Activated CD8-positive, alpha-beta T cell treated with anti-CD3 and anti-CD28 coated beads, Interleukin-2, amount 10 ng/mL, durations not matched to agents 7 days and 5 days (primary cell): Measurements from ENCODE around the gene PAX5. TPM values are rescaled to one million over a fixed set of nuclear protein-coding genes. Genes with fewer than 3 reads are reported as not detected.

Source experiments
- ATAC-seq: fragments of 150-1000 bp; cut with Tn5 transposase; one replicate; pipeline ENCODE4 v1.10.0; 2021; ENCODE audit warnings: moderate library complexity
- CTCF ChIA-PET: fragments of 350-600 bp; sonication (Branson Sonifier 250); formaldehyde crosslinking; loops from one replicate; lab custom pipeline; 2021; ENCODE audit warnings: antibody characterized with exemption; lab: Charles Lee
- POLR2A ChIA-PET: fragments of 350-600 bp; sonication (Branson Sonifier 250); formaldehyde crosslinking; loops from one replicate; lab custom pipeline; 2021; ENCODE audit warnings: antibody characterized with exemption; lab: Charles Lee
- DNase-seq: peaks from one replicate; pipeline ENCODE4 v3.0.0-alpha.2; 2020
- H3K27ac Mint-ChIP-seq: one replicate; pipeline ENCODE4 v1.8.0; 2021; ENCODE audit warnings: mild to moderate bottlenecking, mixed read lengths
- H3K27me3 Mint-ChIP-seq: one replicate; pipeline ENCODE4 v1.8.0; 2021; ENCODE audit warnings: low read depth, mixed read lengths
- H3K36me3 Mint-ChIP-seq: one replicate; pipeline ENCODE4 v1.8.0; 2021; ENCODE audit warnings: low read depth, mixed read lengths
- H3K4me1 Mint-ChIP-seq: one replicate; pipeline ENCODE4 v1.8.0; 2021; ENCODE audit warnings: low read depth, mixed read lengths
- H3K4me3 Mint-ChIP-seq: one replicate; pipeline ENCODE4 v1.8.0; 2021; ENCODE audit warnings: mild to moderate bottlenecking, mixed read lengths
- H3K9me3 Mint-ChIP-seq: one replicate; pipeline ENCODE4 v1.8.0; 2022; ENCODE audit warnings: mixed read lengths; ENCODE audit not compliant: insufficient read depth
- total RNA-seq, 2 experiments: library from RNA; stranded (reverse); gene quantifications; one replicate each; pipeline ENCODE4 v1.2.3, GENCODE V29; 2021

Gene PAX5
- total RNA-seq, 2 experiments from 2014 or later = 0.34 to 0.45 TPM

- Mint-ChIP-seq H3K9me3 (no peaks in the 10 kb centered on the region), H3K27ac (no peak overlapping the region), H3K27me3 (peaks cover 3% of the 10 kb centered on the region), H3K4me3 (no peak overlapping the region), H3K4me1 (no peaks in the 10 kb centered on the region), H3K36me3 (no peaks in the 10 kb centered on the region)
- DNase-seq = no peak
- ChIA-PET CTCF (no interaction called here), POLR2A (no interaction called here)
- ATAC-seq = no peak
Measured at GRCh38 chr9:36802201-36802920, 231.7 kb downstream of the PAX5 start.

- no peak for ATAC-seq
- CTCF ChIA-PET = no interaction called here
- no peaks in the 10 kb centered on the region for H3K9me3 Mint-ChIP-seq
- no peak overlapping the region for H3K27ac Mint-ChIP-seq
- no peaks in the 10 kb centered on the region for H3K4me1 Mint-ChIP-seq
- peaks cover 3% of the 10 kb centered on the region for H3K27me3 Mint-ChIP-seq
- DNase-seq = no peak
- no peaks in the 10 kb centered on the region for H3K36me3 Mint-ChIP-seq
- POLR2A ChIA-PET = no interaction called here
- H3K4me3 Mint-ChIP-seq = no peak overlapping the region
Measured at GRCh38 chr9:36800455-36800854, 233.6 kb downstream of the PAX5 start.

GRCh38 chr9:36798350-36799065 lies 235.6 kb downstream of the PAX5 start:
- ATAC-seq (no peak), DNase-seq (no peak)
- no peak overlapping the region for H3K27ac Mint-ChIP-seq
- ChIA-PET POLR2A (no interaction called here), CTCF (no interaction called here)
- no peaks in the 10 kb centered on the region for H3K36me3 Mint-ChIP-seq
- no peaks in the 10 kb centered on the region for H3K9me3 Mint-ChIP-seq
- peaks cover 3% of the 10 kb centered on the region for H3K27me3 Mint-ChIP-seq
- no peak overlapping the region for H3K4me3 Mint-ChIP-seq
- no peaks in the 10 kb centered on the region for H3K4me1 Mint-ChIP-seq

GRCh38 chr9:36797471-36798220 lies 236.4 kb downstream of the PAX5 start:
- ATAC-seq (no peak), DNase-seq (no peak)
- Mint-ChIP-seq H3K36me3 (no peaks in the 10 kb centered on the region), H3K27me3 (peaks cover 3% of the 10 kb centered on the region), H3K9me3 (peaks cover 8% of the 10 kb centered on the region), H3K4me1 (no peaks in the 10 kb centered on the region), H3K4me3 (no peak overlapping the region), H3K27ac (no peak overlapping the region)
- ChIA-PET POLR2A (no interaction called here), CTCF (no interaction called here)

- ATAC-seq (no peak), DNase-seq (no peak)
- Mint-ChIP-seq H3K36me3 (no peaks in the 10 kb centered on the region), H3K9me3 (peaks cover 8% of the 10 kb centered on the region), H3K27me3 (peaks cover 3% of the 10 kb centered on the region), H3K4me3 (no peak overlapping the region), H3K4me1 (no peaks in the 10 kb centered on the region), H3K27ac (no peak overlapping the region)
- POLR2A ChIA-PET = no interaction called here
- CTCF ChIA-PET = no interaction called here
Measured at GRCh38 chr9:36796671-36797419, 237.2 kb downstream of the PAX5 start.

GRCh38 chr9:36794461-36794860 lies 239.6 kb downstream of the PAX5 start:
- ATAC-seq (no peak), DNase-seq (no peak)
- Mint-ChIP-seq H3K4me3 (no peak overlapping the region), H3K36me3 (no peaks in the 10 kb centered on the region), H3K4me1 (no peaks in the 10 kb centered on the region), H3K27me3 (peaks cover 3% of the 10 kb centered on the region), H3K27ac (no peak overlapping the region), H3K9me3 (peaks cover 8% of the 10 kb centered on the region)
- ChIA-PET CTCF (no interaction called here), POLR2A (no interaction called here)

- Mint-ChIP-seq H3K4me3 (no peak overlapping the region), H3K4me1 (no peaks in the 10 kb centered on the region), H3K27ac (no peak overlapping the region), H3K27me3 (peaks cover 3% of the 10 kb centered on the region), H3K9me3 (peaks cover 8% of the 10 kb centered on the region), H3K36me3 (no peaks in the 10 kb centered on the region)
- DNase-seq (no peak), ATAC-seq (no peak)
- CTCF ChIA-PET = no interaction called here
- POLR2A ChIA-PET = no interaction called here
Measured at GRCh38 chr9:36793277-36793676, 240.8 kb downstream of the PAX5 start.

- peaks cover 8% of the 10 kb centered on the region for H3K9me3 Mint-ChIP-seq
- no peak overlapping the region for H3K27ac Mint-ChIP-seq
- ATAC-seq (no peak), DNase-seq (no peak)
- H3K4me1 Mint-ChIP-seq = no peaks in the 10 kb centered on the region
- ChIA-PET POLR2A (no interaction called here), CTCF (no interaction called here)
- no peaks in the 10 kb centered on the region for H3K36me3 Mint-ChIP-seq
- no peak overlapping the region for H3K4me3 Mint-ChIP-seq
- no peaks in the 10 kb centered on the region for H3K27me3 Mint-ChIP-seq
Measured at GRCh38 chr9:36791222-36791950, 242.7 kb downstream of the PAX5 start.

- POLR2A ChIA-PET = no interaction called here
- peaks cover 8% of the 10 kb centered on the region for H3K9me3 Mint-ChIP-seq
- H3K27ac Mint-ChIP-seq = no peak overlapping the region
- no peaks in the 10 kb centered on the region for H3K36me3 Mint-ChIP-seq
- CTCF ChIA-PET = no interaction called here
- ATAC-seq (no peak), DNase-seq (no peak)
- H3K4me3 Mint-ChIP-seq = no peak overlapping the region
- H3K27me3 Mint-ChIP-seq = no peaks in the 10 kb centered on the region
- H3K4me1 Mint-ChIP-seq = no peaks in the 10 kb centered on the region
Measured at GRCh38 chr9:36789886-36790285, 244.2 kb downstream of the PAX5 start.

GRCh38 chr9:36788534-36788933 lies 245.5 kb downstream of the PAX5 start:
- no peak overlapping the region for H3K4me3 Mint-ChIP-seq
- no peak for DNase-seq
- POLR2A ChIA-PET = no interaction called here
- no peaks in the 10 kb centered on the region for H3K4me1 Mint-ChIP-seq
- CTCF ChIA-PET = no interaction called here
- no peak overlapping the region for H3K27ac Mint-ChIP-seq
- no peak for ATAC-seq
- peaks cover 8% of the 10 kb centered on the region for H3K9me3 Mint-ChIP-seq
- H3K36me3 Mint-ChIP-seq = no peaks in the 10 kb centered on the region
- no peaks in the 10 kb centered on the region for H3K27me3 Mint-ChIP-seq

- no peaks in the 10 kb centered on the region for H3K4me1 Mint-ChIP-seq
- no peak overlapping the region for H3K4me3 Mint-ChIP-seq
- H3K9me3 Mint-ChIP-seq = peaks cover under 1% of the 10 kb centered on the region
- ChIA-PET POLR2A (no interaction called here), CTCF (no interaction called here)
- no peak for ATAC-seq
- H3K27me3 Mint-ChIP-seq = no peaks in the 10 kb centered on the region
- H3K36me3 Mint-ChIP-seq = no peaks in the 10 kb centered on the region
- no peak for DNase-seq
- H3K27ac Mint-ChIP-seq = no peak overlapping the region
Measured at GRCh38 chr9:36787709-36788108, 246.4 kb downstream of the PAX5 start.
